ENCODE results near the gene ACTR3C. TPM values are rescaled to one million over a fixed set of nuclear protein-coding genes. Genes with fewer than 3 reads are reported as not detected.
"Not testable (repeated sequence)": the region's sequence is repeated elsewhere in the genome, so short reads cannot be mapped to it uniquely, and the experiment has no call there.

Gene ACTR3C
- total RNA-seq, 1 experiment from 2014 or later, result 26.0 TPM

DNA sequence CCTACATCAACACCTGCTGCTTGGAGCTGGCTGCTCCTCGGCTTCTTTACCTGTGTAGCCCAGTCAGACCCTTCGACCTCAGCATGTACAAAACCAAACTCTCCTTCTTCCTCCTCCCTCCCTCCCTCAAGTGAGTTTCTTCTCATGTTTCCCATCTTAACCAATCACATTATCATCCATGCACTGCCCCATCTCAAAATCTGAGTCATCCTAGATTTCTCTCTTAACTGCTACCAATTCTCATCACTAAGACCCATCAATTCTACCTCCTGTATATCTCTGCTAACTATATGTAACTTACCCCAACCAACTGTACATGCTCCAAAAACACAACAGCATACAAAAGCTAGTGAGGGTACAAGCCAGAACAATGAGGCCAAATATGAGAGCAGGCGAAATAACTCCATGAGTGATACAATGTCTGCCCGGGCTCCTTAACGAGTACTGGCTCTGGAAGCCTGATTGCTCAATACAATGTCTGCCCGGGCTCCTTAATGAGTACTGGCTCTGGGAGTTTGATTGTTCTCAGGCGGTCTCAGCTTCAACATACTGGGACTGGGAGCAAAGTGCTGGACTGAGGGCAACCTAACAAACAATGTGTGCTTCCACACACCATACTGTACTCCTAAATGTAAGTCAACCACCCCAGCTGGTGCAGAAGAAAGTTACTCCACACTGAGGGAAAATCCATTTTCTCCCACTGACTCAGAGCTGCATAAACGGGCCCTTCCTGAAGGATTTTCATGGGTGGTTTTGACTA lies 18.7 kb downstream of the ACTR3C start:
- H3K4me3 Mint-ChIP-seq (ENCODE audit: low read depth, unreplicated experiment); DNase-seq; intact Hi-C loops (cut with micrococcal nuclease; ENCODE audit: unreplicated experiment); H3K27me3 Mint-ChIP-seq (ENCODE audit: unreplicated experiment); H3K9me3 Mint-ChIP-seq (ENCODE audit: low read depth, unreplicated experiment); CTCF ChIA-PET; BruUV-seq (replicated peaks): not testable (repeated sequence)
- Mint-ChIP-seq H3K4me1 (ENCODE audit: low read depth, unreplicated experiment) (peaks cover 39% of the 10 kb centered on the region), H3K27ac (ENCODE audit: unreplicated experiment) (peak overlapping the region; percentile 94), H3K36me3 (ENCODE audit: insufficient read depth, unreplicated experiment) (peaks cover 18% of the 10 kb centered on the region)

DNA sequence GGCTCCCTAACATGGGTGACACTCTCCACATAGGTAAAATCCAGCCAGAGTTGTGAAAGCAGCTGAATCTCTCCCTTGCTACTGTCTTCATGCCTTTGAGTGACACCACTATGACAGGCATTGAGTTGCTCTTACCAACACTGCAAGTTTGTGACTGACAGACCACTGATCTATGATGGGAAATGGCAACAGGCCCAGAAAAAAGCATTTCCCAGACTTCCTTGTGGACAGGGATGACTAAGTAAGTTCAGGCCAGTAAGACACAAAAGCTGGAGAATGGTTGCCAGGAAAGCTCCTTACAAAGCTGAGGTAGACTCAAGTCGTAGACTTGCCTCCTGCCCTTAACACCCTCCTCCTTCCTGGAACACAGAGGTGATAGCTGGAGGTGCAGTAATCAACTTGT lies 20.4 kb downstream of the ACTR3C start:
- peaks cover 28% of the 10 kb centered on the region for H3K4me1 Mint-ChIP-seq (ENCODE audit: low read depth, unreplicated experiment)
- H3K36me3 Mint-ChIP-seq (ENCODE audit: insufficient read depth, unreplicated experiment); H3K9me3 Mint-ChIP-seq (ENCODE audit: low read depth, unreplicated experiment); DNase-seq; H3K4me3 Mint-ChIP-seq (ENCODE audit: low read depth, unreplicated experiment); BruUV-seq (replicated peaks); H3K27me3 Mint-ChIP-seq (ENCODE audit: unreplicated experiment); intact Hi-C loops (cut with micrococcal nuclease; ENCODE audit: unreplicated experiment): not testable (repeated sequence)
- H3K27ac Mint-ChIP-seq (ENCODE audit: unreplicated experiment), result peak overlapping the region; percentile 15
- CTCF ChIA-PET, result interaction anchor here (0.6 kb wide), 1 partner anchor 1035 kb away, joined by 5 read pairs; no protein-coding TSS in a partner anchor

DNA sequence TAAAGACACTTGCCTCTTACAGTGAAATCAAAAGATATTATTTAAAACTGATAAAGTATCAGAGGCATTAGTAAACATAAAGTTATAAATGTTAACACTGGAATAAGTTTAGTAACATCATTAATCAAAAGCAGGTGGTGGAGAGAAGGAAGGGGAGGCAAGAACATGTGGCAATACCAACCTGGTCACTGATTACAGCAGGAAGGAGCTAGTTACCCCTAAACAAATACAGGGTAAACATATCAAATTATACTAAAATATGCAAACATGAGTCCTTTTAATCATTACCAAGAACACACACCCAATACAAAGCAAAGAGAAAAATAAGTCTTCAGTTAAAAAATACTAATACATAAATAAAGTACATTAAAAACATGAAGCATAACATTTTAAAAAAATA lies 25.4 kb downstream of the ACTR3C start:
- DNase-seq; H3K9me3 Mint-ChIP-seq (ENCODE audit: low read depth, unreplicated experiment); H3K4me1 Mint-ChIP-seq (ENCODE audit: low read depth, unreplicated experiment); BruUV-seq (replicated peaks); H3K36me3 Mint-ChIP-seq (ENCODE audit: insufficient read depth, unreplicated experiment); H3K4me3 Mint-ChIP-seq (ENCODE audit: low read depth, unreplicated experiment); H3K27me3 Mint-ChIP-seq (ENCODE audit: unreplicated experiment); intact Hi-C loops (cut with micrococcal nuclease; ENCODE audit: unreplicated experiment); CTCF ChIA-PET: not testable (repeated sequence)
- H3K27ac Mint-ChIP-seq (ENCODE audit: unreplicated experiment), result peak overlapping the region; percentile 60

- BruUV-seq (replicated peaks); H3K4me1 Mint-ChIP-seq (ENCODE audit: low read depth, unreplicated experiment); intact Hi-C loops (cut with micrococcal nuclease; ENCODE audit: unreplicated experiment); H3K36me3 Mint-ChIP-seq (ENCODE audit: insufficient read depth, unreplicated experiment); DNase-seq; H3K27me3 Mint-ChIP-seq (ENCODE audit: unreplicated experiment); H3K9me3 Mint-ChIP-seq (ENCODE audit: low read depth, unreplicated experiment); H3K27ac Mint-ChIP-seq (ENCODE audit: unreplicated experiment); CTCF ChIA-PET; H3K4me3 Mint-ChIP-seq (ENCODE audit: low read depth, unreplicated experiment): not testable (repeated sequence)
Observed at GRCh38 chr7:150296802-150297201, 26.5 kb downstream of the ACTR3C start.

DNA sequence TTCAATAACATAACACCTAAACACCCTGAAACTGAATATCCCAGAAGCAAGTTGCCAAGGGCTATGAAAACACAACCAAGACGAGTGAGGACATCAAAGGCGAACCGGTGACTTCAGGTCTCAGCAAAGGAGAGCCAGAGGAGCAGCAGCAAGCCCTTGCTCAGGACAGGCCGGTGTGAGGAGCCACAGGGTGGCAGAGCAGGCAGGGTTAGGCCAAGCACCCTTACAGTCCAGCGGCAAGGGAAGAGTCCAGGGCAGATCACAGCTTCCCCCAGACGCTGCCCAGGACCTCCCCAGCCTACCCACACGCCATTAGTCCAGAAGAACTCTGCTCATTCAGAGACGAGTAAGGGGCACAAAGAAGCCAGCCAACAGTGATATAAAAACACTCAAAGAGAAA lies 27.7 kb downstream of the ACTR3C start:
- H3K27me3 Mint-ChIP-seq (ENCODE audit: unreplicated experiment); H3K4me3 Mint-ChIP-seq (ENCODE audit: low read depth, unreplicated experiment); DNase-seq; H3K36me3 Mint-ChIP-seq (ENCODE audit: insufficient read depth, unreplicated experiment); H3K9me3 Mint-ChIP-seq (ENCODE audit: low read depth, unreplicated experiment); intact Hi-C loops (cut with micrococcal nuclease; ENCODE audit: unreplicated experiment); BruUV-seq (replicated peaks); CTCF ChIA-PET; H3K4me1 Mint-ChIP-seq (ENCODE audit: low read depth, unreplicated experiment); H3K27ac Mint-ChIP-seq (ENCODE audit: unreplicated experiment): not testable (repeated sequence)

GRCh38 chr7:150295027-150295426 lies 28.3 kb downstream of the ACTR3C start:
- H3K4me1 Mint-ChIP-seq (ENCODE audit: low read depth, unreplicated experiment); BruUV-seq (replicated peaks); H3K9me3 Mint-ChIP-seq (ENCODE audit: low read depth, unreplicated experiment); CTCF ChIA-PET; intact Hi-C loops (cut with micrococcal nuclease; ENCODE audit: unreplicated experiment); H3K27me3 Mint-ChIP-seq (ENCODE audit: unreplicated experiment); DNase-seq; H3K4me3 Mint-ChIP-seq (ENCODE audit: low read depth, unreplicated experiment); H3K27ac Mint-ChIP-seq (ENCODE audit: unreplicated experiment); H3K36me3 Mint-ChIP-seq (ENCODE audit: insufficient read depth, unreplicated experiment): not testable (repeated sequence)

GRCh38 chr7:150290317-150290716 lies 33.0 kb downstream of the ACTR3C start:
- H3K4me3 Mint-ChIP-seq (ENCODE audit: low read depth, unreplicated experiment); H3K36me3 Mint-ChIP-seq (ENCODE audit: insufficient read depth, unreplicated experiment); DNase-seq; CTCF ChIA-PET; H3K27me3 Mint-ChIP-seq (ENCODE audit: unreplicated experiment); H3K9me3 Mint-ChIP-seq (ENCODE audit: low read depth, unreplicated experiment); H3K27ac Mint-ChIP-seq (ENCODE audit: unreplicated experiment); BruUV-seq (replicated peaks); intact Hi-C loops (cut with micrococcal nuclease; ENCODE audit: unreplicated experiment): not testable (repeated sequence)
- H3K4me1 Mint-ChIP-seq (ENCODE audit: low read depth, unreplicated experiment), result peaks cover 13% of the 10 kb centered on the region

DNA sequence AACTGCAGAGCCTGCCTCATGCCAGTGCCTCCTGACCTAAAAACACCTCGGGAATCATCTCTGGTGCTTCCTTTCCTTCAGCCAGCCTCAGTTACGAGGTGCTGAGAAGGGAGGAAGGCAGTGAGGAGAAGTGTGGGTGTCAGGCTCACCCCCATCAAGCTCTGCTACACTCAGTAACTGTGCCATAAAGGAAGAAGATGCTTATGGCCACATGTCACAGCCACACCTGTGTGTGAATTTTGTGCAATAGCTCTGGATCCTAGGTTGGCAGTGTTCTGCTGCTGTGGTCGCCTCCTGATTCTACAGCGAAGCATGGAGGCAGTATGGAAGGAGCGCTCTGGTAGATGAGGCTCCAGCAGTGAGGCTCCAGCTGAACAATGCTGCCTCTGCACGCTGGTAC lies 34.5 kb downstream of the ACTR3C start:
- not testable (repeated sequence) for H3K4me3 Mint-ChIP-seq (ENCODE audit: low read depth, unreplicated experiment)

GRCh38 chr7:150287815-150288214 lies 35.5 kb downstream of the ACTR3C start:
- intact Hi-C loops (cut with micrococcal nuclease; ENCODE audit: unreplicated experiment), result loop anchor here (5.0 kb wide), 2 partner anchors 134 to 469 kb away; no protein-coding TSS in a partner anchor
- BruUV-seq (replicated peaks); H3K36me3 Mint-ChIP-seq (ENCODE audit: insufficient read depth, unreplicated experiment); DNase-seq; H3K27ac Mint-ChIP-seq (ENCODE audit: unreplicated experiment); H3K27me3 Mint-ChIP-seq (ENCODE audit: unreplicated experiment); H3K9me3 Mint-ChIP-seq (ENCODE audit: low read depth, unreplicated experiment); H3K4me3 Mint-ChIP-seq (ENCODE audit: low read depth, unreplicated experiment); CTCF ChIA-PET: not testable (repeated sequence)
- peaks cover 13% of the 10 kb centered on the region for H3K4me1 Mint-ChIP-seq (ENCODE audit: low read depth, unreplicated experiment)

More for the DNA sequence above, 34.5 kb downstream of the ACTR3C start:
- H3K36me3 Mint-ChIP-seq (ENCODE audit: insufficient read depth, unreplicated experiment); H3K27ac Mint-ChIP-seq (ENCODE audit: unreplicated experiment); BruUV-seq (replicated peaks); H3K27me3 Mint-ChIP-seq (ENCODE audit: unreplicated experiment); CTCF ChIA-PET; DNase-seq; H3K9me3 Mint-ChIP-seq (ENCODE audit: low read depth, unreplicated experiment): not testable (repeated sequence)
- intact Hi-C loops (cut with micrococcal nuclease; ENCODE audit: unreplicated experiment), result loop anchor here (5.0 kb wide), 2 partner anchors 133 to 468 kb away; no protein-coding TSS in a partner anchor
- peaks cover 13% of the 10 kb centered on the region for H3K4me1 Mint-ChIP-seq (ENCODE audit: low read depth, unreplicated experiment)

All from Calu3 (cell line).